HepG2 (cell line): Measurements from ENCODE around the gene GPR55. TPM values are rescaled to one million over a fixed set of nuclear protein-coding genes. Genes with fewer than 3 reads are reported as not detected.
A peak's percentile ranks its signal among the peaks of the same experiment; 100 is the strongest.

ENCODE experiments used
- ATAC-seq: fragments of 200-7000 bp; cut with Tn5 transposase; 3 replicates; pipeline ENCODE4 v1.9.1; 2020; ENCODE audit warnings: mild to moderate bottlenecking, moderate library complexity
- BruUV-seq: library from RNA; stranded (reverse); fragments of 400-500 nt; replicated peaks from 2 replicates; lab custom pipeline; 2021; lab: Mats Ljungman, UMichigan
- CTCF ChIA-PET: fragments of 300-600 bp; formaldehyde crosslinking; extraction: SDS; loops from one replicate; lab custom pipeline; 2021; ENCODE audit warnings: low total read pairs, inconsistent platforms, low intra/inter-chr PET ratio; lab: Yijun Ruan, JAX
- POLR2A ChIA-PET: fragments of 350-600 bp; sonication (Branson Sonifier 250); formaldehyde crosslinking; loops from one replicate; lab custom pipeline; 2020; ENCODE audit warnings: antibody characterized with exemption, inconsistent platforms; lab: Yijun Ruan, JAX
- DNase-seq: peaks from one replicate; pipeline ENCODE4 v3.0.0-alpha.2; 2015; ENCODE audit warnings: low spot score
- FAIRE-seq: peaks from 3 replicates; lab custom pipeline; 2011; peaks lifted over from hg19 to GRCh38; lab: Jason Lieb, UNC
- H2AFZ ChIP-seq: one replicate; pipeline ENCODE4 v1.6.1; 2011; ENCODE audit warnings: low read length, inconsistent platforms
- H3K27ac ChIP-seq: fragments of 300-600 bp; 3 replicates; pipeline ENCODE4 v1.8.0; 2011; ENCODE audit warnings: mixed run types, mild to moderate bottlenecking, mixed read lengths, low read length, inconsistent platforms; ENCODE audit not compliant: insufficient read depth; ENCODE audit errors: extremely low read length
- H3K27me3 ChIP-seq, 2 experiments: fragments of 200-600 bp in 1 of 2; 2 replicates in 1 of 2; 3 replicates in 1 of 2; pipeline versions ENCODE4 v1.6.0 to v1.8.0; 2011; ENCODE audit warnings: low read length in 2 of 2, mild to moderate bottlenecking in 2 of 2, moderate library complexity in 2 of 2, inconsistent platforms in 1 of 2; ENCODE audit not compliant: insufficient read depth in 2 of 2, control insufficient read depth in 1 of 2
- H3K36me3 ChIP-seq, 2 experiments: fragments of 200-600 bp in 1 of 2; replicated peaks in 1 of 2; 2 replicates in 1 of 2; 3 replicates in 1 of 2; pipeline versions ENCODE4 v1.5.1 to v1.8.0; 2011; ENCODE audit warnings: low read length in 2 of 2, inconsistent platforms in 1 of 2; ENCODE audit not compliant: insufficient read depth in 2 of 2, control insufficient read depth in 1 of 2
- H3K4me1 ChIP-seq: 2 replicates; pipeline ENCODE4 v1.5.1; 2012; ENCODE audit warnings: low read length, inconsistent platforms; ENCODE audit not compliant: insufficient read depth
- H3K4me2 ChIP-seq: 2 replicates; pipeline ENCODE4 v1.6.0; 2011; ENCODE audit warnings: low read depth, low read length, inconsistent platforms
- H3K4me3 ChIP-seq, 3 experiments: fragments of 200-600 bp in 1 of 3; sonication (generic), shearing (Covaris generic) in 1 of 3; replicated peaks in 1 of 3; 2 replicates each; pipeline ENCODE4 v1.5.1; 2011 to 2016; ENCODE audit warnings: low read length in 3 of 3, inconsistent platforms in 2 of 3, low read depth in 2 of 3, mild to moderate bottlenecking in 2 of 3, control low read depth in 1 of 3, mixed read lengths in 1 of 3; ENCODE audit not compliant: insufficient read depth in 1 of 3
- H3K79me2 ChIP-seq: one replicate; pipeline ENCODE4 v1.6.1; 2011; ENCODE audit warnings: low read length, inconsistent platforms; ENCODE audit not compliant: insufficient read depth
- H3K9ac ChIP-seq: 2 replicates; pipeline ENCODE4 v1.6.0; 2011; ENCODE audit warnings: mild to moderate bottlenecking, low read depth, low read length, inconsistent platforms; ENCODE audit not compliant: insufficient read depth
- H3K9me3 ChIP-seq: 2 replicates; pipeline ENCODE4 v1.5.1; 2012; ENCODE audit warnings: mild to moderate bottlenecking, low read length
- H4K20me1 ChIP-seq: 2 replicates; pipeline ENCODE4 v1.6.0; 2011; ENCODE audit warnings: inconsistent platforms, mild to moderate bottlenecking, low read length, moderate library complexity; ENCODE audit not compliant: insufficient read depth
- CREB1 ChIP-seq, 2 experiments: fragments of 450-650 bp in 1 of 2; IDR thresholded peaks; 2 replicates each; pipeline ENCODE4 v1.6.1; 2016 to 2017; ENCODE audit warnings: control low read depth in 1 of 2, mild to moderate bottlenecking in 1 of 2, missing compliant biosample characterization in 1 of 2, missing genetic modification characterization in 1 of 2
- ELF4 ChIP-seq: sonication (generic); formaldehyde crosslinking; IDR thresholded peaks from 2 replicates; pipeline ENCODE4 v1.5.0; 2020; ENCODE audit warnings: missing genetic modification reagents, mild to moderate bottlenecking, moderate library complexity, borderline replicate concordance
- HNRNPLL ChIP-seq: fragments of 200-400 bp; formaldehyde crosslinking; IDR thresholded peaks from 2 replicates; pipeline ENCODE4 v1.6.1; 2017; ENCODE audit warnings: mild to moderate bottlenecking, low read depth, low read length; ENCODE audit not compliant: poor library complexity, severe bottlenecking
- KDM4B ChIP-seq: sonication (generic); formaldehyde crosslinking; IDR thresholded peaks from 2 replicates; pipeline ENCODE4 v1.4.0; 2020; ENCODE audit warnings: missing genetic modification reagents
- NR2F2 ChIP-seq: IDR thresholded peaks from 2 replicates; pipeline ENCODE4 v1.6.1; 2012; ENCODE audit warnings: low read depth, inconsistent platforms, borderline replicate concordance
- RNF2 ChIP-seq: fragments of 450-650 bp; conservative IDR thresholded peaks from 2 replicates; pipeline ENCODE4 v1.6.1; 2016; ENCODE audit warnings: low read depth
- TP53 ChIP-seq: sonication (generic); formaldehyde crosslinking; conservative IDR thresholded peaks from 2 replicates; pipeline ENCODE4 v1.4.0; 2020; ENCODE audit warnings: missing genetic modification reagents
- ZMYM3 ChIP-seq: sonication (generic); formaldehyde crosslinking; IDR thresholded peaks from 2 replicates; pipeline ENCODE4 v1.5.1; 2020; ENCODE audit warnings: mild to moderate bottlenecking, missing genetic modification reagents
- ZNF20 ChIP-seq: sonication (generic); formaldehyde crosslinking; IDR thresholded peaks from 2 replicates; pipeline ENCODE4 v1.4.0; 2020; ENCODE audit warnings: mild to moderate bottlenecking, moderate library complexity, missing genetic modification reagents
- ZNF567 ChIP-seq: sonication (generic); formaldehyde crosslinking; IDR thresholded peaks from 2 replicates; pipeline ENCODE4 v1.8.1; 2023; ENCODE audit warnings: mild to moderate bottlenecking, missing genetic modification reagents, borderline replicate concordance
- ZNF672 ChIP-seq: sonication (generic); formaldehyde crosslinking; IDR thresholded peaks from 2 replicates; pipeline ENCODE4 v1.8.1; 2022; ENCODE audit warnings: missing genetic modification reagents
- ZNF674 ChIP-seq: sonication (generic); formaldehyde crosslinking; IDR thresholded peaks from 2 replicates; pipeline ENCODE4 v1.5.0; 2020; ENCODE audit warnings: low read depth, mild to moderate bottlenecking, missing genetic modification reagents
- ZNF724P ChIP-seq: sonication (generic); formaldehyde crosslinking; IDR thresholded peaks from 2 replicates; pipeline ENCODE4 v1.8.0; 2022; ENCODE audit warnings: missing genetic modification reagents, borderline replicate concordance
- ZNF878 ChIP-seq: sonication (generic); formaldehyde crosslinking; IDR thresholded peaks from 2 replicates; pipeline ENCODE4 v1.8.1; 2023; ENCODE audit warnings: mild to moderate bottlenecking, missing genetic modification reagents, moderate library complexity
- WGBS: methylation state at CpG from one replicate; pipeline ENCODE4 v1.1.6; 2017; ENCODE audit warnings: low lambda C conversion rate; 5-methylcytosine and 5-hydroxymethylcytosine counted together
- in situ Hi-C: cut with HindIII; loops from 2 replicates; pipeline ENCODE4 v1.10.0; 2017; ENCODE audit warnings: low pct_unique_long_range_greater_than_20kb; ENCODE audit not compliant: extremely low pct_ligation_motif_present
- intact Hi-C: fragments of 100-400 bp; cut with micrococcal nuclease; formaldehyde crosslinking; loops from one replicate; pipeline ENCODE4 v1.10.0; 2022; ENCODE audit not compliant: unreplicated experiment
- polyA plus RNA-seq, 8 experiments: library from polyadenylated mRNA; depleted of rRNA in 3 of 8; stranded (reverse) in 7 of 8; unstranded in 1 of 8; fragments of >200 nt; fragmentation: Illumina TruSeq in 4 of 8; extraction: Trizol in 4 of 8; gene quantifications; 2 replicates each; pipeline versions ENCODE4 v1.2.1 to v1.2.3, GENCODE V29; 2011 to 2016; ENCODE audit warnings: low read depth in 4 of 8, missing spikeins in 1 of 8, mixed read lengths in 1 of 8; ENCODE audit not compliant: insufficient read depth in 1 of 8
- total RNA-seq, 5 experiments: library from RNA; depleted of rRNA; stranded (reverse); fragments of >200 nt; fragmentation: Illumina TruSeq; extraction: Trizol; gene quantifications; 2 replicates each; pipeline ENCODE4 v1.2.3, GENCODE V29; 2016; ENCODE audit warnings: low read depth in 1 of 5
- TF ChIP-seq, protein P1 (sequence below): IDR thresholded peaks from 2 replicates; pipeline ENCODE4 v1.6.1; 2016; ENCODE audit warnings: low read depth, control low read depth
- TF ChIP-seq, protein P2 (sequence below): sonication (generic); formaldehyde crosslinking; IDR thresholded peaks from 2 replicates; pipeline ENCODE4 v1.4.0; 2020; ENCODE audit warnings: missing genetic modification reagents
- TF ChIP-seq, protein P3 (sequence below): sonication (generic); formaldehyde crosslinking; IDR thresholded peaks from 2 replicates; pipeline ENCODE4 v1.4.0; 2020; ENCODE audit warnings: mild to moderate bottlenecking, missing genetic modification reagents
- TF ChIP-seq, protein P4 (sequence below): IDR thresholded peaks from 2 replicates; pipeline ENCODE4 v1.6.1; 2016; ENCODE audit warnings: mild to moderate bottlenecking, missing biosample characterization, missing genetic modification reagents

The GPR55 gene
- total and polyA plus RNA-seq, 2 of the 13 experiments (the other 11 are each of a cell fraction or from before 2014, with no cell fraction given): not detected

DNA sequence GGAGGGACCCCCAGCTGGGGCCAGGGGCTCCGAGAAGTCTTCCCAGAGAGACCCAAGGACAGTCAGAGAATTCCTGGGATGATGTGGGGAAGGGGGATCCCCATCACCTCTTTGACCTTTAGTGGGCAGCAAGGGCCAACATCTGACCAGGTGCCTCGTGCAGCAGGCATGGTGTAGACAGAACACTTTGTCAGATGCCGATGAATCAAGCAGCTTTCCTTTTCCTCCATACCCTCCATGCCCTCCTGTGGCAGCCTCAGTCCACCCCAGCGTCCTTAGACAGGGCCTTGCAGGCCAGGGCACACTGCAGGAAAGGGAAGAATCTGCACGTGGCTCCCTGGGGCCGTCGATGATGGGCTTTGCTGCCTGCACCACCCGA, 26.3 kb downstream of the GPR55 start:
- Histone ChIP-seq H2AFZ (no peak overlapping the region), H3K9me3 (no peaks in the 10 kb centered on the region), H3K79me2 (no peaks in the 10 kb centered on the region), H3K9ac (no peak overlapping the region), H3K4me1 (no peaks in the 10 kb centered on the region), H3K4me2 (no peak overlapping the region), H3K27me3 (peaks cover 2 to 60% of the 10 kb centered on the region in 2 experiments), H3K36me3 (no peaks in the 10 kb centered on the region), H3K4me3 (no peak overlapping the region), H3K27ac (no peak overlapping the region), H4K20me1 (no peaks in the 10 kb centered on the region)
- POLR2A ChIA-PET: no interaction called here
- CTCF ChIA-PET: no interaction called here
- DNase-seq (no peak), ATAC-seq (peak; percentile 9; the same call in 1 of the 3 replicates), FAIRE-seq (no peak)
- WGBS: 4% methylated on average over 8 of the region's 8 CpGs
- in situ Hi-C loops (no loop called here), intact Hi-C loops (no loop called here)
- TF ChIP-seq ZNF567 (CRISPR knock-in tag): no peak
- no peak for TF ChIP-seq ZNF672 (CRISPR knock-in tag)
- TF ChIP-seq KDM4B (CRISPR knock-in tag): no peak
- no peak for TF ChIP-seq HNRNPLL
- TF ChIP-seq, protein P1, sequence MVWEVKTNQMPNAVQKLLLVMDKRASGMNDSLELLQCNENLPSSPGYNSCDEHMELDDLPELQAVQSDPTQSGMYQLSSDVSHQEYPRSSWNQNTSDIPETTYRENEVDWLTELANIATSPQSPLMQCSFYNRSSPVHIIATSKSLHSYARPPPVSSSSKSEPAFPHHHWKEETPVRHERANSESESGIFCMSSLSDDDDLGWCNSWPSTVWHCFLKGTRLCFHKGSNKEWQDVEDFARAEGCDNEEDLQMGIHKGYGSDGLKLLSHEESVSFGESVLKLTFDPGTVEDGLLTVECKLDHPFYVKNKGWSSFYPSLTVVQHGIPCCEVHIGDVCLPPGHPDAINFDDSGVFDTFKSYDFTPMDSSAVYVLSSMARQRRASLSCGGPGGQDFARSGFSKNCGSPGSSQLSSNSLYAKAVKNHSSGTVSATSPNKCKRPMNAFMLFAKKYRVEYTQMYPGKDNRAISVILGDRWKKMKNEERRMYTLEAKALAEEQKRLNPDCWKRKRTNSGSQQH: no peak
- no peak for TF ChIP-seq ZNF674 (CRISPR knock-in tag)
- no peak for TF ChIP-seq ZNF20 (CRISPR knock-in tag)
- no peak for TF ChIP-seq ZMYM3
- TF ChIP-seq ELF4 (CRISPR knock-in tag): no peak
- TF ChIP-seq, protein P2, sequence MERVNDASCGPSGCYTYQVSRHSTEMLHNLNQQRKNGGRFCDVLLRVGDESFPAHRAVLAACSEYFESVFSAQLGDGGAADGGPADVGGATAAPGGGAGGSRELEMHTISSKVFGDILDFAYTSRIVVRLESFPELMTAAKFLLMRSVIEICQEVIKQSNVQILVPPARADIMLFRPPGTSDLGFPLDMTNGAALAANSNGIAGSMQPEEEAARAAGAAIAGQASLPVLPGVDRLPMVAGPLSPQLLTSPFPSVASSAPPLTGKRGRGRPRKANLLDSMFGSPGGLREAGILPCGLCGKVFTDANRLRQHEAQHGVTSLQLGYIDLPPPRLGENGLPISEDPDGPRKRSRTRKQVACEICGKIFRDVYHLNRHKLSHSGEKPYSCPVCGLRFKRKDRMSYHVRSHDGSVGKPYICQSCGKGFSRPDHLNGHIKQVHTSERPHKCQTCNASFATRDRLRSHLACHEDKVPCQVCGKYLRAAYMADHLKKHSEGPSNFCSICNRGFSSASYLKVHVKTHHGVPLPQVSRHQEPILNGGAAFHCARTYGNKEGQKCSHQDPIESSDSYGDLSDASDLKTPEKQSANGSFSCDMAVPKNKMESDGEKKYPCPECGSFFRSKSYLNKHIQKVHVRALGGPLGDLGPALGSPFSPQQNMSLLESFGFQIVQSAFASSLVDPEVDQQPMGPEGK (CRISPR knock-in tag): no peak
- no peak for TF ChIP-seq TP53 (CRISPR knock-in tag)
- no peak for TF ChIP-seq NR2F2
- no peak for TF ChIP-seq ZNF724P (CRISPR knock-in tag)
- TF ChIP-seq ZNF878: no peak
- no peak for TF ChIP-seq RNF2
- TF ChIP-seq, protein P3, sequence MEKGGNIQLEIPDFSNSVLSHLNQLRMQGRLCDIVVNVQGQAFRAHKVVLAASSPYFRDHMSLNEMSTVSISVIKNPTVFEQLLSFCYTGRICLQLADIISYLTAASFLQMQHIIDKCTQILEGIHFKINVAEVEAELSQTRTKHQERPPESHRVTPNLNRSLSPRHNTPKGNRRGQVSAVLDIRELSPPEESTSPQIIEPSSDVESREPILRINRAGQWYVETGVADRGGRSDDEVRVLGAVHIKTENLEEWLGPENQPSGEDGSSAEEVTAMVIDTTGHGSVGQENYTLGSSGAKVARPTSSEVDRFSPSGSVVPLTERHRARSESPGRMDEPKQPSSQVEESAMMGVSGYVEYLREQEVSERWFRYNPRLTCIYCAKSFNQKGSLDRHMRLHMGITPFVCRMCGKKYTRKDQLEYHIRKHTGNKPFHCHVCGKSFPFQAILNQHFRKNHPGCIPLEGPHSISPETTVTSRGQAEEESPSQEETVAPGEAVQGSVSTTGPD (CRISPR knock-in tag): no peak
- TF ChIP-seq, protein P4, sequence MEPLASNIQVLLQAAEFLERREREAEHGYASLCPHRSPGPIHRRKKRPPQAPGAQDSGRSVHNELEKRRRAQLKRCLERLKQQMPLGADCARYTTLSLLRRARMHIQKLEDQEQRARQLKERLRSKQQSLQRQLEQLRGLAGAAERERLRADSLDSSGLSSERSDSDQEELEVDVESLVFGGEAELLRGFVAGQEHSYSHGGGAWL (CRISPR knock-in tag): no peak
- no peak for TF ChIP-seq CREB1 (IDR thresholded peaks at IDR 0.05)
- TF ChIP-seq CREB1 (CRISPR knock-in tag; IDR thresholded peaks at IDR 0.05): no peak
- no TSS peak for BruUV-seq
